Retinal pigment epithelial cell (primary cell): ENCODE measurements around the gene FOXL2NB.

Source experiments
- DNase-seq: peaks from one replicate; pipeline ENCODE4 v3.0.0-alpha.2; 2010; ENCODE audit warnings: low read depth
- H3K4me3 ChIP-seq: 2 replicates; pipeline ENCODE4 v1.5.1; 2011; ENCODE audit warnings: mild to moderate bottlenecking, low read length, control low read depth, moderate library complexity
- CTCF ChIP-seq: conservative IDR thresholded peaks from 2 replicates; pipeline ENCODE4 v1.5.1; 2011; ENCODE audit warnings: low read depth, low read length, control low read depth, inconsistent platforms

The FOXL2NB gene

GRCh38 chr3:138942271-138942670 lies 4.7 kb upstream of the FOXL2NB start:
- H3K4me3 ChIP-seq, result no peak overlapping the region
- no peak for DNase-seq
- no peak for TF ChIP-seq CTCF

- DNase-seq, result no peak
- H3K4me3 ChIP-seq, result no peak overlapping the region
- peak; percentile 2 for TF ChIP-seq CTCF
Observed at GRCh38 chr3:138942861-138943623, 4.0 kb upstream of the FOXL2NB start.

GRCh38 chr3:138943724-138944653 lies 3.0 kb upstream of the FOXL2NB start:
- no peak overlapping the region for H3K4me3 ChIP-seq
- no peak for DNase-seq
- TF ChIP-seq CTCF, result no peak

GRCh38 chr3:138944654-138944928 lies 2.4 kb upstream of the FOXL2NB start:
- H3K4me3 ChIP-seq, result no peak overlapping the region
- DNase-seq, result no peak
- no peak for TF ChIP-seq CTCF

- TF ChIP-seq CTCF, result no peak
- DNase-seq, result no peak
- no peak overlapping the region for H3K4me3 ChIP-seq
Observed at GRCh38 chr3:138944929-138945708, 1.9 kb upstream of the FOXL2NB start.

GRCh38 chr3:138945709-138946662 lies 1.0 kb upstream of the FOXL2NB start:
- TF ChIP-seq CTCF, result peak; percentile 30
- H3K4me3 ChIP-seq, result peak overlapping the region; percentile 3
- DNase-seq, result no peak
